DMS114 treated with DMSO at 0.1 percent for 48 hours (cell line): Measurements from ENCODE around the gene ABHD12.

Experiments
- DNase-seq: peaks from one replicate; lab custom pipeline; 2025; ENCODE audit not compliant: unreplicated experiment; lab: John Stamatoyannopoulos, UW

ABHD12 gene

DNA sequence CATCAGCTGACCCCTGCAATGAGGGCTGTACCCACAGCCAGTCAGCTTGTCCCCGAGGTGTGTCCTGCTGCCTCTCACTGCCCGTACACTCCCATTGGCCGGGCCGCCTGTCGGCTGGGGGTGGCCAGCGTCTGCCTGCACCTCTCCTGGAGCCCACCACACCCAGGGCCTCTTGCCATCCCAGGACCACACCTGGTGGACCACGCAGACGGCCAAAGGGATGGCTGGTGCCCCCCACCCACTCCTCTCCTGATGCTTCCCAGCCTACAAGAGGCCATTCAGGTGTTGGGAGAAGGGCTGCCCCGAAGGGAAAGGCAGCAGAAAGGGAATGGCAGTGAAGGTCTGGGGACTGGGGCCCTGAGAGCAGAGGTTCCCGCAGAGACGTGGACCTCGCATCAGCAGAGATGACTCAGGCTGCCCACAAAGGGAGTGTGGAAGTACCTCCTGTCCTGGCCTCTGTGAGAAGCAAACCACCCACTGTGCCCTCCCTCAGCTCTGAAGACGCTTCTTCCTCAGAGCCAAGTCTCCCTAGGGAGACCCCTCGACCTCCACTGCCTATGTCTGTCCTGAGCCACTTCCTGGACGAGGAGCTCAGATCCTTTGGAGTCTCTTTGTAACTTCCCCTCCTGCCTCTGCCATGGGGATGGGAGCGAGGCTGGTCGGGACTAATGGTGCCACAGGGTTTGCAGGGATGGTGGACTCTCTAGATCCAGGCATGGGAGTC lies 81.8 kb downstream of the ABHD12 start:
- no peak for DNase-seq

- no peak for DNase-seq
Measured at GRCh38 chr20:25308083-25308491, 82.5 kb downstream of the ABHD12 start.

DNA sequence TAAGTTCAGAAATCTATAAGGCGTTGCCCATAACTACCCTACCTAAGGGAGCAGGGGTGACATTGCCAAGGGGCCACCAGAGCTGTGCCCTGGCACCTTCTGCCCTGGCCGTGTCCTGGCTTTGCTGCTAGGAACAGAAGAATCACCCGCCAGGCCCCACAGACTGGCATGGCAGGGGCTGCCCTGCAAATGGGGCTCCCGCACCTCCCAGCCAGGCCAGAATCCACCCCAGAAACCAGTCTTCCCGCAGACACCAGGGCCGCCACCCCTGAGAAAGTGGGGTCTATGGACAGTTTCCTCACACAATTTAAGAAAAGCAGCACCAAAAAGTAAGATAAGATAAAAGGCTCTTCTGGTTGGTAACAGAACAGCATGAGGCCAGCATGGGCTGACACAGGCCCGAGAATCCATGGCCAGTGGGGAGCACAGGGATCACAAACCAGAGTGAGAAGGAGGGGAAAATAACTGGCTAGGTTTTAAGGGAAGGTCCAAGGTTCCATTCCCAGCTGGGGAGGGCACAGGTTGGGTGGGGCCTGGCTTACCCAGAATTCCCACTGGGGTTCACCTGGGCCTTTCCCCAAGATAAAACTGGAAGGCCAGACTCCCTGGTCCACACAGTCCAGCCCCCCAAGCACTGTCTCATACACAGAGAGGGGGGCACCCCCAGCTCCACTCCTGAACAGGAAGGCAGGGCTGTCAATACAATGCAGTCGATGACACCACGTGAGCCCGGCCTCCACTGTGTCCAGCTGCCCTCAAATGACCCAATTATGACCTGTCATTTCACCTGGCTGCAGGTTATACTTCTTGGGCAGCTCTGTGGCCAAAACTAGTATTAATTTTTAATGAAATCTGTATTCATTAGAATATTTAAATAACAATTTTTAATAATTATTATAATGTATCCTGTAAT lies 83.4 kb downstream of the ABHD12 start:
- DNase-seq, result no peak

- DNase-seq, result no peak
Measured at GRCh38 chr20:25304025-25304549, 86.5 kb downstream of the ABHD12 start.

DNA sequence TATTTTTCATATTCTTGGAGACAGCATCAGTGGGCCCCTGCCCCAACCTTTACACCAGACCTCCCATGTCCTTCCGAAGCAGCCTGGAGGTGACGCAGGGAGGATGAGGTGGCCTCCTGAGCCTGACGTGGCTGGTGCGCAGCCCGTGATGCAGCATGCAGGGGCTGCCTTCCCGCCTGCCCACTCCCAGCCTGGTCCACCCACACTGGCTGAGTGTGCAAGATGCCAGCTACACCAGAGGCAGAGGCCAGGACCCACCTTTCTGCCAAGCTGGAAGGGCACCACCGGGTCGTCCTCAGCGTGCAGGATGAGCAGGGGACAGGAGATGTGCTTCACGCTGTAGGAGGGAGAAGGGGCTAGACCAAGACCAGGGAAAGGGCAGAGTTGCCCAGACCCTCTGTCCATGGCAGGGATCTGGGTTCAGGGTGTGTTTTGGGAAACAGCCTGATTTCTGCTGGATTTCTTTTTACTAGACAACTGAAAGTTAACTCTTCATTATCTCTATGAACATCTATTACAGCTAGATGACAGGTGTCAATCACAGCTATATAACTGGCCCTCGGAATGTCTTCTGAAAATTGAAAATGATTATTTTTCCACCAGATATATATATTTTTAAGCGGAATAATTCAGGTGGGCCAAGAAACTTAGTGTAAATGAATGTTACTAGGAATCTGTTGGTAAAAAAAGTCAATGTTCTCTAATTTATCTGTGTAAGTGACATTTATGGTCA lies 87.2 kb downstream of the ABHD12 start:
- DNase-seq, result no peak

DNA sequence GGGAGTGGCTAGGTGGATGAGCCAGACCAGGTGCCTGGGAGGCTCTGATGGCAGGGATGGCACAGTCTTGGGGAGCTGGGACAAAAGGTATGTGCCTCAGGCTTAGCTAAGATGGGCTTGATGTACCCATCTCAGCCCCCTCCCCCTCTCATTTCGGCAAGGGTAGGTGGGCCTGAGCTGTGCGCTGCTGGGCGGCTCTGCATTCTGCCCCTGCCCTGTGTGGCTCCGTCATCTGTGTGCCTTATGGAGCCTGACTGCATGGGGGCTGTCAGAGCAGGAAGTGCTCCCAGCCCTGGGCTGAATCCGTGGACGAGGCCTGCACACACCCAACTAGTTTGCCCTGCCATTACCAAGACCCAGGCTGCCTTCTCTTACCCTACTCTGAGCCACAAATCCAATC lies 88.0 kb downstream of the ABHD12 start:
- DNase-seq, result no peak

DNA sequence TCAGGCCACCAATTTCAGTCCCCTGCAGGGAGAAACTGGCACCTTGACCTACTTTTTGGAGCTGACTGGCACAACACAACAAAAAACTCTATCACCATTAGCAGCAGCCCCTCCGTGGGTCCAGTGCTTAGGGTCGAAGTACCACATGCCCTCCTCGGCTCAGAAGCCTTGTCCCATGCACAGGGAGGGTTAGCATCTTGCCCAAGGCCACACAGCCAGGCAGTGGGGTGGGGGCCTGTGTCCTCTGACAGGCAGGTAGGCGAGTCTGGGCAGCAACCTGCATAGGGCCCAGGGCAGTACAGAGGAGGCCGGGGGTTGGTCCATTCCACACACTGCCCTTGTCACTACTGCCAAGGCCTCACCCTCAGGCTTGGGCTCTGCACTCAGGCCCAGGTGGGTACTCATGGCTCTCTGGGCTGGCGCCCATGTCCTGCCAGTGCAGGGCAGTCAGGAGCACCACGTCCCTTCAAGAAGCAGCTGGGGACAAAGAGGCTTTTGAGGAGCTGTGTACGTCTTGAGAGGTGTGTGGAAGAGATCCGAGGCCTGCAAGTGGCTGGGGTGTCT lies 89.2 kb downstream of the ABHD12 start:
- no peak for DNase-seq

- DNase-seq, result no peak
Measured at GRCh38 chr20:25300496-25301170, 90.0 kb downstream of the ABHD12 start.

GRCh38 chr20:25299806-25300205 lies 90.8 kb downstream of the ABHD12 start:
- no peak for DNase-seq

DNA sequence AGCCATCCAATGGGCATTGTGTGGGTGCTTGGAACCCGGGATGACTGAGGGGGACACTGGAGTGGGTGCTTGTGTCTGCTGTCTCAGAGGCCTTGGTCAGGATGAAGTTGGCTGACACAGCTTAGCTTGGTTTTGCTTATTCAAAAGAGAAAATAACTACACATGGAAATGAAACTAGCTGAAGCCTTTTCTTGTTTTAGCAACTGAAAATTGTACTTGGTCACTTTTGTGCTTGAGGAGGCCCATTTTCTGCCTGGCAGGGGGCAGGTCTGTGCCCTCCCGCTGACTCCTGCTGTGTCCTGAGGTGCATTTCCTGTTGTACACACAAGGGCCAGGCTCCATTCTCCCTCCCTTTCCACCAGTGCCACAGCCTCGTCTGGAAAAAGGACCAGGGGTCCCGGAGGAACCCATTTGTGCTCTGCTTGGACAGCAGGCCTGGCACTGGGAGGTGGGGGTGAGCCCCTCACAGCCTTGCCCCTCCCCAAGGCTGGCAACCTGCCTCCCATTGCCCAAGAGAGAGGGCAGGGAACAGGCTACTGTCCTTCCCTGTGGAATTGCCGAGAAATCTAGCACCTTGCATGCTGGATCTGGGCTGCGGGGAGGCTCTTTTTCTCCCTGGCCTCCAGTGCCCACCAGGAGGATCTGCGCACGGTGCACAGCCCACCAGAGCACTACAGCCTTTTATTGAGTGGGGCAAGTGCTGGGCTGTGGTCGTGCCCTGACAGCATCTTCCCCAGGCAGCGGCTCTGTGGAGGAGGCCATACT lies 93.3 kb downstream of the ABHD12 start:
- DNase-seq, result no peak

DNA sequence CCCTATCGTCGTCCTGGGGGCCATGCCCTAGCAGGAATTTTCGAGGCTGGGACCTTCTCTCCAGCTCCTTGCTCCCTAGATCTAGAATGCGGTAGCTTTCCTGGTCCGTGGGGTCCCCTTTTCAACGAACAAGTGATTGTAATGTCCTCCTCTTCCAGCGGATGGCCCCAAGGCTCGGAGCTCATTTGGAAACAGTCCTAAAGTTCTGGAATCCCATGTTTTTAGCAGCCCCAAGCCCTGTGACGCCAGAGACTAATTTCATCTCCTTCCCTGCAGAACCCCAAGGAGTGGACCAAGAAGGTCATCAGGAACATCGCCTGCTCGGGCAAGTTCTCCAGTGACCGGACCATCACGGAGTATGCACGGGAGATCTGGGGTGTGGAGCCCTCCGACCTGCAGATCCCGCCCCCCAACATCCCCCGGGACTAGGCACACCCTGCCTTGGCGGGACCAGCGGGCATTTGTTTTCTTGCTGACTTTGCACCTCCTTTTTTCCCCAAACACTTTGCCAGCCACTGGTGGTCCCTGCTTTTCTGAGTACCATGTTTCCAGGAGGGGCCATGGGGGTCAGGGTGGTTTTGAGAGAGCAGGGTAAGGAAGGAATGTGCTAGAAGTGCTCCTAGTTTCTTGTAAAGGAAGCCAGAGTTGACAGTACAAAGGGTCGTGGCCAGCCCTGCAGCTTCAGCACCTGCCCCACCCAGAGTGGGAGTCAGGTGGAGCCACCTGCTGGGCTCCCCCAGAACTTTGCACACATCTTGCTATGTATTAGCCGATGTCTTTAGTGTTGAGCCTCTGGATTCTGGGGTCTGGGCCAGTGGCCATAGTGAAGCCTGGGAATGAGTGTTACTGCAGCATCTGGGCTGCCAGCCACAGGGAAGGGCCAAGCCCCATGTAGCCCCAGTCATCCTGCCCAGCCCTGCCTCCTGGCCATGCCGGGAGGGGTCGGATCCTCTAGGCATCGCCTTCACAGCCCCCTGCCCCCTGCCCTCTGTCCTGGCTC lies 94.2 kb downstream of the ABHD12 start:
- DNase-seq, result no peak

DNA sequence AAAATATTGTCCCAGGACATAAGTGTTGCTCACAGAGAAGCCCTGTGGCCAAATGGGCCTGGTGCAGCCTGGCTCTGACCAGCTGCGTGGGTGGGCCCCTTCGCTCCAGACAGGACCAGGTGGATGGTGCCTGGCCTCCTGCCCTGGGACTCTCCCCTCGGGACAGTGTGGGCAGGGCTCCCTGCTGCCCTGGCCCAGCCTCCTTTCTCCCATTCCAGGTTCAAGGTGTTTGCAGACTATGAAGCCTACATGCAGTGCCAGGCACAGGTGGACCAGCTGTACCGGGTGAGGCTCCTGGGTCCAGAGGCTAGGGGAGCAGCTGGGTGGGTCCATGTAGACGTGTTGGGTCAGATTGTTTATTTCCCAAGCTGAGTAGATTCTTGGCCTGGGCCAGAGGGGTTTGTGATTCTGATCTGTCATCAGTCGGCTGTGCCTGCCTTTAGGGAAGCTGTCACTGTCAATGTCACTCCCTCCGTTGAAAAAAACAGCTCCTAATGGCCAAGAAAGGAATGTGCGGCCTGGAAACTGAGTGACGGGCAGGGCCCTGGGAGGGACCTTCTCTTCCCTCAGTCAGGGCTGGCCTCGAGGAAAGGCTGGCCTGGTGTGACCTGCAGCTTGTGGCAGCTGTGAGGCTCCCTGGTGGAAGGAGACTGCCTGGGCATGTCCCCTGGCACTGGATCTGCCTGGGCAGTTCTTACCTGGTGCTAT lies 95.1 kb downstream of the ABHD12 start:
- DNase-seq, result no peak

- DNase-seq, result peak; percentile 47
Measured at GRCh38 chr20:25294459-25295385, 95.9 kb downstream of the ABHD12 start.

- DNase-seq, result no peak
Measured at GRCh38 chr20:25293910-25294458, 96.7 kb downstream of the ABHD12 start.

DNA sequence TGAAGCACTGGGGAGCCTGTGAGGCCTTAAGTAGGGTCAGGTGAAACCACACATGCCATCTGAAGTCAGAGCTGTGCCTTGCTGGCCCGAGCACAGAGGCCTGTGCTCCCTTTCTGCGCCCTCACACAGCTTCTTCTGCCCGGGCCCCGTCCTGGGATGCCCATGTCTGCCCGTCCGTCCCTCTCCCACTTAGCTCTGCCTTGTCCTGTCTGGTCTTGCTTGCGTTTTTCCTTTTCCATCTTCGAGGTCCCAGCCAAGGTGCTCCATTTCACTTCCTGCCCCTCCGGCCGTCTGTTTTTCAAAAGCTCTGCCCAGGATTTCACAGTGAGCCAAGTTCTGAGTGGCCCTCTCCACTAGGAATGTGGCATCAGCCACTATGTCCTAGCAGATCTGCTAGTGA lies 97.1 kb downstream of the ABHD12 start:
- DNase-seq, result no peak

DNA sequence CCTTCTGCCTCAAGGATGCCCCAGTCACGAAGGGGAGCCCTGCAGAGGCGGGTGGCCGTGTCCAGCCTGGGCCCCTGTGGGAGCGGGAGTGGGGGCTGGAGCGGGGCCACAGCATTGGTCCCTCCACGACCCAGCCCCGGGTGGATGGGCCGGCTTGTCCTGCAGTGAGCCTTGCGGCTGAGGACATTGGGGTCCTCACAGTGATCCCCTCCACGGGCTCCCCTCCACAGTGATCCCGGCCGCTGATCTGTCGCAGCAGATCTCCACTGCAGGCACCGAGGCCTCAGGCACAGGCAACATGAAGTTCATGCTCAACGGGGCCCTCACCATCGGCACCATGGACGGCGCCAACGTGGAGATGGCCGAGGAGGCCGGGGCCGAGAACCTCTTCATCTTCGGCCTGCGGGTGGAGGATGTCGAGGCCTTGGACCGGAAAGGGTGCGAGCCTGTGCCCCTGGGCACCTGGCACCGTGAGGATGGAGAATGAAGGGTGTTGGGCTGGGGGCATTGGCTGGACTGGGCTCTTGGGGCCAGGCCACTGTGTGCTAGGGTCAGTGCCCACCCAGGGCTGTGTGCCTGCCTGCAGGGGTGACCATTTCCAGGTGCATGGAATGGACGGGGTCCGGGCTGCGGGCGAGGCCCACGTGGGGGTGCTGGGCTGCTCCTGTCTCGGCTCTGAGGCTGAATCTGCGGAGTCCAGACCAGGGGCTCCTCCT lies 98.3 kb downstream of the ABHD12 start:
- DNase-seq, result no peak
